HCT116 (cell line): Measurements from ENCODE around the gene PCMT1. TPM values are rescaled to one million over a fixed set of nuclear protein-coding genes. Genes with fewer than 3 reads are reported as not detected.
"Not testable (repeated sequence)": the region's sequence is repeated elsewhere in the genome, so short reads cannot be mapped to it uniquely, and the experiment has no call there.

Source experiments
- ATAC-seq: fragments of 200-7000 bp; cut with Tn5 transposase; 2 replicates; pipeline ENCODE4 v1.9.1; 2020; ENCODE audit warnings: mild to moderate bottlenecking, moderate library complexity
- BruUV-seq: library from RNA; stranded (reverse); fragments of 400-500 nt; replicated peaks from 2 replicates; lab custom pipeline; 2021; lab: Mats Ljungman, UMichigan
- CTCF ChIA-PET: fragments of 300-600 bp; sonication (Branson Sonifier 250); formaldehyde crosslinking; loops from one replicate; lab custom pipeline; 2021; ENCODE audit warnings: antibody characterized with exemption; lab: Charles Lee
- POLR2A ChIA-PET: fragments of 300-600, 350-600 bp; sonication (Branson Sonifier 250); formaldehyde crosslinking; loops from one replicate; lab custom pipeline; 2021; ENCODE audit warnings: antibody characterized with exemption; lab: Charles Lee
- RAD21 ChIA-PET, 2 experiments: fragments of 300-600 bp; sonication (Branson Sonifier 250); formaldehyde crosslinking; loops; one replicate each; lab custom pipeline; 2023; ENCODE audit warnings: low total read pairs in 2 of 2; ENCODE audit not compliant: uncharacterized antibody in 2 of 2, unreplicated experiment in 2 of 2, low non-redundant PET in 1 of 2; lab: Charles Lee
- DNase-seq: peaks from one replicate; pipeline ENCODE4 v3.0.0-alpha.2; 2010; ENCODE audit warnings: low read depth, low spot score
- H2AFZ ChIP-seq: fragments of 200-600 bp; shearing (Covaris generic), sonication (generic); 2 replicates; pipeline ENCODE4 v1.6.1; 2017; ENCODE audit warnings: low read depth, mixed run types, mixed read lengths, antibody characterized with exemption, low read length; ENCODE audit not compliant: poor library complexity, severe bottlenecking
- H3K27ac ChIP-seq: 2 replicates; pipeline ENCODE4 v1.5.1; 2012; ENCODE audit warnings: low read depth, low read length
- H3K27me3 ChIP-seq: fragments of 200-600 bp; sonication (generic); 2 replicates; pipeline ENCODE4 v1.6.1; 2016; ENCODE audit warnings: mixed run types, low read length, mixed read lengths; ENCODE audit not compliant: insufficient read depth
- H3K36me3 ChIP-seq, 2 experiments: fragments of 200-500 bp in 1 of 2; fragments of 200-600 bp in 1 of 2; sonication (Bioruptor generic) in 1 of 2; sonication (generic) in 1 of 2; 2 replicates each; pipeline versions ENCODE4 v1.5.1 to v1.6.1; 2014 to 2016; ENCODE audit warnings: low read length in 2 of 2, inconsistent platforms in 1 of 2, mixed read lengths in 1 of 2, mixed run types in 1 of 2; ENCODE audit not compliant: insufficient read depth in 2 of 2, control insufficient read depth in 1 of 2
- H3K4me1 ChIP-seq, 2 experiments: fragments of 200-600 bp in 1 of 2; sonication (generic) in 1 of 2; 2 replicates each; pipeline versions ENCODE4 v1.5.1 to v1.6.1; 2012 to 2017; ENCODE audit warnings: low read length in 2 of 2, inconsistent platforms in 1 of 2, mild to moderate bottlenecking in 1 of 2, mixed read lengths in 1 of 2, mixed run types in 1 of 2, moderate library complexity in 1 of 2; ENCODE audit not compliant: insufficient read depth in 2 of 2, control insufficient read depth in 1 of 2
- H3K4me2 ChIP-seq: fragments of 200-600 bp; sonication (generic); 2 replicates; pipeline ENCODE4 v1.6.1; 2017; ENCODE audit warnings: mixed run types, low read length, mixed read lengths
- H3K4me3 ChIP-seq, 2 experiments: fragments of 200-600 bp in 1 of 2; sonication (generic) in 1 of 2; replicated peaks in 1 of 2; 2 replicates each; pipeline ENCODE4 v1.5.1; 2011 to 2016; ENCODE audit warnings: low read length in 2 of 2, control low read depth in 1 of 2, low read depth in 1 of 2, mild to moderate bottlenecking in 1 of 2, mixed read lengths in 1 of 2, mixed run types in 1 of 2
- H3K79me2 ChIP-seq: fragments of 200-600 bp; sonication (generic); 2 replicates; pipeline ENCODE4 v1.6.1; 2017; ENCODE audit warnings: mild to moderate bottlenecking, mixed run types, low read length, moderate library complexity, mixed read lengths; ENCODE audit not compliant: insufficient read depth
- H3K9ac ChIP-seq: fragments of 200-600 bp; sonication (generic); 2 replicates; pipeline ENCODE4 v1.6.1; 2016; ENCODE audit warnings: low read length, mixed read lengths
- H3K9me2 ChIP-seq: fragments of 200-600 bp; sonication (generic), shearing (Covaris generic); 2 replicates; pipeline ENCODE4 v1.6.1; 2017; ENCODE audit warnings: mixed run types, mild to moderate bottlenecking, moderate library complexity; ENCODE audit not compliant: insufficient read depth
- H3K9me3 ChIP-seq, 2 experiments: fragments of 200-500 bp in 1 of 2; fragments of 200-600 bp in 1 of 2; sonication (Bioruptor generic) in 1 of 2; sonication (generic) in 1 of 2; 2 replicates each; pipeline ENCODE4 v1.6.1; 2014 to 2017; ENCODE audit warnings: low read length in 2 of 2, mixed read lengths in 2 of 2, inconsistent platforms in 1 of 2, low read depth in 1 of 2, mild to moderate bottlenecking in 1 of 2, mixed run types in 1 of 2, moderate library complexity in 1 of 2; ENCODE audit not compliant: control insufficient read depth in 1 of 2, insufficient read depth in 1 of 2
- H4K20me1 ChIP-seq: fragments of 200-600 bp; sonication (generic), shearing (Covaris generic); 2 replicates; pipeline ENCODE4 v1.6.1; 2017; ENCODE audit warnings: mixed run types, mild to moderate bottlenecking, moderate library complexity; ENCODE audit not compliant: insufficient read depth
- ATF3 ChIP-seq: IDR thresholded peaks from 2 replicates; pipeline ENCODE4 v1.6.1; 2012
- CBX3 ChIP-seq: IDR thresholded peaks from 2 replicates; pipeline ENCODE4 v1.6.1; 2012; ENCODE audit warnings: low read depth
- CTCF ChIP-seq, 3 experiments: fragments of 200-600 bp in 1 of 3; sonication (generic) in 1 of 3; IDR thresholded peaks in 2 of 3; conservative IDR thresholded peaks in 1 of 3; 2 replicates each; pipeline ENCODE4 v1.5.1; 2012 to 2017; ENCODE audit warnings: low read depth in 2 of 3, low read length in 2 of 3, antibody characterized with exemption in 1 of 3, borderline replicate concordance in 1 of 3, control low read depth in 1 of 3, mild to moderate bottlenecking in 1 of 3, mixed read lengths in 1 of 3, mixed run types in 1 of 3, moderate library complexity in 1 of 3; ENCODE audit not compliant: insufficient read depth in 1 of 3
- EGR1 ChIP-seq: IDR thresholded peaks from 2 replicates; pipeline ENCODE4 v1.6.1; 2012; ENCODE audit warnings: low read depth
- EZH2phosphoT487 ChIP-seq: fragments of 200-600 bp; IDR thresholded peaks from 2 replicates; pipeline ENCODE4 v1.6.1; 2018; ENCODE audit warnings: antibody characterized with exemption, borderline replicate concordance
- FOSL1 ChIP-seq: IDR thresholded peaks from 2 replicates; pipeline ENCODE4 v1.6.1; 2012; ENCODE audit warnings: low read depth
- JUND ChIP-seq: IDR thresholded peaks from 2 replicates; pipeline ENCODE4 v1.6.1; 2012
- POLR2AphosphoS5 ChIP-seq: IDR thresholded peaks from 2 replicates; pipeline ENCODE4 v1.6.1; 2011; ENCODE audit warnings: mild to moderate bottlenecking, low read depth, low read length, moderate library complexity
- RAD21 ChIP-seq: IDR thresholded peaks from 2 replicates; pipeline ENCODE4 v1.6.1; 2012; ENCODE audit warnings: low read depth, mild to moderate bottlenecking
- SP1 ChIP-seq: IDR thresholded peaks from 2 replicates; pipeline ENCODE4 v1.6.1; 2012; ENCODE audit warnings: low read depth
- SRF ChIP-seq: IDR thresholded peaks from 2 replicates; pipeline ENCODE4 v1.6.1; 2012; ENCODE audit warnings: low read depth
- TCF7L2 ChIP-seq: IDR thresholded peaks from 2 replicates; pipeline ENCODE4 v1.7.0; 2011; ENCODE audit warnings: borderline replicate concordance, inconsistent platforms; ENCODE audit not compliant: insufficient read depth, insufficient read length; ENCODE audit errors: extremely low read depth
- YY1 ChIP-seq: IDR thresholded peaks from 2 replicates; pipeline ENCODE4 v1.6.1; 2011; ENCODE audit warnings: low read length, low read depth, moderate library complexity, mild to moderate bottlenecking; ENCODE audit not compliant: insufficient replicate concordance; ENCODE audit errors: extremely low read depth
- ZFX ChIP-seq: fragments of 450-650 bp; IDR thresholded peaks from 2 replicates; pipeline ENCODE4 v1.6.1; 2017
- intact Hi-C: fragments of 100-400 bp; cut with micrococcal nuclease; formaldehyde crosslinking; loops from 2 replicates; pipeline ENCODE4 v1.10.0; 2022
- total RNA-seq: library from RNA; stranded (reverse); gene quantifications from one replicate; pipeline ENCODE4 v1.2.1, GENCODE V29; 2021; ENCODE audit not compliant: unreplicated experiment

Gene PCMT1
- total RNA-seq, 1 experiment from 2014 or later: 86.9 TPM

- TF ChIP-seq POLR2AphosphoS5: no peak
- TF ChIP-seq EZH2phosphoT487: no peak
- no peak for TF ChIP-seq ATF3
- TF ChIP-seq RAD21: no peak
- TF ChIP-seq, all 23 proteins: peak for 0
Observed at GRCh38 chr6:149733089-149733720, 16.3 kb upstream of the PCMT1 start (continued).

- no peak for ATAC-seq
- DNase-seq: no peak
- no peak overlapping the region for H3K4me2 ChIP-seq
- no peaks in the 10 kb centered on the region for H3K27me3 ChIP-seq
- H3K9ac ChIP-seq: no peak overlapping the region
- H3K27ac ChIP-seq: no peak overlapping the region
- H3K79me2 ChIP-seq: 0 out of 2 replicates have a peak, but pooled peaks cover 3% of the 10 kb centered on the region
- ChIA-PET CTCF (no interaction called here), RAD21 (no interaction called here), POLR2A (no interaction called here)
- TF ChIP-seq ZFX (no peak), FOSL1 (no peak), RAD21 (no peak), EGR1 (no peak), SRF (no peak), JUND (no peak), TCF7L2 (no peak), POLR2AphosphoS5 (no peak), YY1 (no peak), SP1 (no peak), CBX3 (no peak), CTCF (IDR thresholded peaks at IDR 0.05 in 2 of 3, conservative IDR thresholded peaks at IDR 0.05 in 1 of 3; ENCODE audit: borderline replicate concordance in 1 of 3, insufficient read depth in 1 of 3, low read depth in 2 of 3, low read length in 2 of 3) (no peak)
- H4K20me1 ChIP-seq: no peaks in the 10 kb centered on the region
- no peak overlapping the region for H2AFZ ChIP-seq
- H3K9me3 ChIP-seq: no peaks in the 10 kb centered on the region
- no peak overlapping the region for H3K4me3 ChIP-seq
- peaks cover 39 to 44% of the 10 kb centered on the region in 2 experiments for H3K36me3 ChIP-seq
- BruUV-seq: no TSS peak
- H3K9me2 ChIP-seq: no peaks in the 10 kb centered on the region
- no peaks in the 10 kb centered on the region for H3K4me1 ChIP-seq
- intact Hi-C loops: no loop called here
Observed at GRCh38 chr6:149734915-149735314, 14.6 kb upstream of the PCMT1 start.

GRCh38 chr6:149745252-149745651 lies 4.3 kb upstream of the PCMT1 start:
- H3K79me2 ChIP-seq: peaks cover 39% of the 10 kb centered on the region
- peak overlapping the region; percentile 82 for H3K4me2 ChIP-seq
- H3K9ac ChIP-seq: peak overlapping the region; percentile 81
- H2AFZ ChIP-seq, intact Hi-C loops, DNase-seq, H3K27ac ChIP-seq, CTCF ChIA-PET, H3K9me3 ChIP-seq, H3K9me2 ChIP-seq, POLR2A ChIA-PET, H3K27me3 ChIP-seq, BruUV-seq, H4K20me1 ChIP-seq, ATAC-seq: not testable (repeated sequence)
- H3K36me3 ChIP-seq: peaks cover 20 to 23% of the 10 kb centered on the region in 2 experiments
- RAD21 ChIA-PET: interaction anchor here in 1 of 2 experiments (0.6 kb wide), 1 partner anchor 13 kb away, joined by 3 read pairs; no protein-coding TSS in a partner anchor
- H3K4me1 ChIP-seq: peaks cover 11 to 20% of the 10 kb centered on the region in 2 experiments
- H3K4me3 ChIP-seq: peak overlapping the region; percentile 90 to 91
